Activated CD4-positive, alpha-beta T cell treated with anti-CD3 and anti-CD28 coated beads, Interleukin-2, amount 50 U/mL, for 16 hours (primary cell): ENCODE results near the gene PROM2.

Experiments used
- DNase-seq: peaks from one replicate; pipeline ENCODE4 v3.0.0-alpha.2; 2020

The PROM2 gene

GRCh38 chr2:95326433-95327140, 52.3 kb downstream of the PROM2 start:
- DNase-seq: no peak

DNA sequence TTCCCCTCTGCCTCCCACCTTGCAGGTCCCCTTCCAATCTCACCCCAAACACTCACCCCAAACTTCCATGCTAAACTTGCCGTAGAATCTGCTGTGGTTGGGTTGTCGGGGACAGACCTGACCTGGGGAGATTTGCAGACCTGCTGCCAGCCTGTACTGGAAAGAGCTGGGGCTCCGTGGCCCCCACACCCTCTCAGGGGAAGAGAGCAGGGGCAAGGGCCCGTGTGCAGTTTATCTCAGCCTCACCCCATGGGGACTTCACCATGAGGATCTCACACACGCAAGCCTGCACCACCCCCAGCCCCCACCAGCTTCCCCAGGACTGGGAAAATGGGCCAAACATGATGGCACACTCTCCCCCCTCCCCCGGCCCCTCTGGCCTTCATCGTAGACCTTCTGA, 53.6 kb downstream of the PROM2 start:
- no peak for DNase-seq

GRCh38 chr2:95328358-95329125, 54.3 kb downstream of the PROM2 start:
- no peak for DNase-seq

DNA sequence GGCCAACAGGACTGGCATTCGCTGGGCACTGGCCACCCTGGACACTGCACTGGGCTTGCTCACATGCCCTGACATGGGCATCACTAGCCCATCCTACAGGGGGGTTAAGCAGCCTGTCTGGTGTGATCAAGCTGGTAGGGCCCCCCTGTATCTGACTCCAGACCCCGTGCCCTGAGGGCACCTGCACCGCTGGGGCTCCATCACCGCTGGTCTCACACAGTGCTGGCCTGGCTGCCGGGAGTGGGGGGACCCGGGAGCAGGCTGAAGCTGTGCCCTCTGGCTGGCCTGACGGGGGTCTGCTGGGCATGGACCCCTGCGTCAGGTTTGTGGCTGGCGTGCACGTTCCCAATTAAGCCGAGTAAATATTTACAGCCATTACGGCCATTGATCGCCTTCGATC, 55.2 kb downstream of the PROM2 start:
- no peak for DNase-seq

DNA sequence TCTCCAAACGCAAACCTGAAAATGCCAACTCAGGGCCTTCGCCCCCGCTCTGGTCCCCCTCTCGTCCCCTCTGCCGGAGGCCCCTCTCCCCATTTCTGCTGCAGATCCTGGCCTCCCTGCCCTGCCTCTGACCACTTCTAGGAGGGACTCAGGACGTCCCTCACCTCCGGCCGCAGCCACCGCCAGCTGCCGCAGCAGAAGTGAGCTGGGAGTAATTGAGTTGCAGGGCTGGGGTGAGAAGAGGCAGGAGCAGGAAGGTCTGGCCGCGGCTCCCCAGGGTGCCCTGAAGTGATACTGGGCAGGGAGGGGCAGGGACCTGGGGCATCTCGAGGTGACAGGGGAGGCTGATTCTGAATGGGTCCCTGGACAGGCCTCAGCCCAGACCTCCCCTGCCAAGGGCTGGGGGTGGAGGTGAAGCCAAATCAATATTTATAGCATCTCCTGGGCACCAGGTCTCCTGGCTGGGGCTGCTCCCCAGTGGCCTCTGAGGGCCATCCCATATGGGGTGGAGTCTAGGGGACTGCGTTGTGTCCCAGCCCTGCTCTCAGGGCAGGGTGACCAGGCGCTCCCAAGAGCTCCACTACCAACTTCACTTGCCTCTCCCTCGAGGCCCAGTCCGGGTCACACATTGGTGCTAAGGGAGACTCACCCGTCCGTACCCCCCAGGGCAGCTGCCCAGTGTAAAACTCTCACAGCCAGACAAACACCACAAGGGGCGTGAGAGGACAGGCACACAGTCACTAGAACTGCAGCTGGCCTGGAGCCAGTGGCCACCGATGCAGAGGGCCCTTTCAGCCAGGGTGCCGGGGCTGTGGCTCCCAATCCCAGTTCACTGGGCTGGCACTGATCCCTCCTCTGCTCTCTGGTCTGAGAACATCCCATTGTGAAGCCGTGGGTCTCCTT, 55.9 kb downstream of the PROM2 start:
- DNase-seq: no peak

DNA sequence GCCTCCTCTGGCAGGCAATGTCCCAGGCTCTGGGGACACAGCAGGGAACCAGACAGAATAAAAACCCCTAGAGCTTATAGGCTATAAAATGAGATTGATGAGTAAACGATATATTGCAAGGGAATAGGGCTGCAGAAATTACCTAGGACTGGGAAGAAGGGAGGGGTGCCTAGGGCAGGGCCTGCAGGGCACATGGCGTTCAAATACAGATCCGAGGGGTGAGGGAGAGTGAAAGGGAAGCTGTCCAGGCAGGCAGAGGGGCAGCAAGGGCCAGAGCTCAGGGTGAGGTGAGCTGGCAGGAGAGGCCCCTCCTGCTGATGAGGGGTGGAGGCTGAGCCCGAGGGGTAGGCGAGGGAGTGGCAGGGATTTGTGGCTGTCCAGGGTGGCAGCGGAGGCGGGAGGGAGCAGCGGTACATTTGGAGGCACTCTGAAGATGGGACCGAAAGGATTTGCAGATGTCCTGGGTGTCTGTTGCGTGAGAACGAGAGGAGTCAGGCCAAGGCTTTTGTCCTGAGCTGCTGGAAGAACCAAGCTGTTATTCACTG, 56.6 kb downstream of the PROM2 start:
- no peak for DNase-seq

- DNase-seq: no peak
Measured at GRCh38 chr2:95331606-95332005, 57.4 kb downstream of the PROM2 start.

GRCh38 chr2:95332036-95332435, 57.8 kb downstream of the PROM2 start:
- no peak for DNase-seq

GRCh38 chr2:95333056-95333455, 58.8 kb downstream of the PROM2 start:
- no peak for DNase-seq

DNA sequence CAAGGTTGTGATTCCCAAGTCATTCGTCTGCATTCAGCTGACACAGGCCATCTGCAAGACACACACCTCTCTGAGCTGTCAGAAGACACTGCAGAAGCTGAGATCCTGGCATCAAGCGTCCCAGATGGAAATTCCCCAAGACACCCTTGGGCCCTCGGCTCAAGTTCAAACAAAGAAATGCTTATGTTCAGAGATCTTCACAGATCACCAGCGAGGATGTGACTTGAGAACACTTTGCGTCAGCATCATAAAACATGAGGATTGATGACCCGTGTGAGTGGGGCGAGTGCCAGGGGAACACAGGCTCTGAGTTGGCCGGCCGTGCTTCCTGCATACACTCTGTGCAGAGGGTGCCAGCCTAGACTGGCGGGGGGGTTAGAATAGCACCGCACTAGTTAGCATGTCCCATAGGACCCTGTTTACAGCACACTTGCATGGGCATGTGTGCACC, 59.7 kb downstream of the PROM2 start:
- DNase-seq: no peak

DNA sequence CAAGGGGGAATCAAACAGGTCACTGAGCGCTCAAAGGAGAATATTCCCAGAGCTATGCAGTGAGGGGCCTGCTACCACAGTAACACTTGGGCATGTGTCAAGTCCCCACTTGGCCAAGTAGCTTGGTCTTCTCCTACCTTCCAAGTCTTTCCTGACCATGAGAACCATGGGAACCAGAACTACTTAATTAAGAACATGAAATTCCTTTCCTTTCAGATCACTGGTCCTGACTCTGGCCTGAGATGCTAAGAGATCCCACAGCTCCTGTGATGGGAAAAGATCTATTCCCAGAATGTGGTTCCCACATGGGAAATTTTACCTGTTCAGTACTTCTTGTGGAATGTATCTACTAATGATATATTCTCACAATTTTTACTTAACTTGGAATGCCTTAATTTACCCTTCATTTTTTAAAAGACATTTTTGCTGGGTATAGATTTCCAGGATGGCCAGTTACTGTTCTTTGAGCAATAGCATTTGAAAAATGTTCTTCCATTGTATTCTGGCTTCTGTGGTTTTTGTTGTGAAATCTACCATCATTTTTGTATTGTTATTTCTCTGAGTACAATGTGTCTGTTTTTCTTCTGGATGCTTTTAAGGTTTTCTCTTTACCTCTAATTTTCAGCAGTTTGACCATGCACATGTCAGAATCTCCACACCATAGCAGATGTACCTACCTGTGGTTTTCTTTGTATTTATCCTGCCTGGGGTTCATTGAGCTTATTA, 60.8 kb downstream of the PROM2 start:
- no peak for DNase-seq

DNA sequence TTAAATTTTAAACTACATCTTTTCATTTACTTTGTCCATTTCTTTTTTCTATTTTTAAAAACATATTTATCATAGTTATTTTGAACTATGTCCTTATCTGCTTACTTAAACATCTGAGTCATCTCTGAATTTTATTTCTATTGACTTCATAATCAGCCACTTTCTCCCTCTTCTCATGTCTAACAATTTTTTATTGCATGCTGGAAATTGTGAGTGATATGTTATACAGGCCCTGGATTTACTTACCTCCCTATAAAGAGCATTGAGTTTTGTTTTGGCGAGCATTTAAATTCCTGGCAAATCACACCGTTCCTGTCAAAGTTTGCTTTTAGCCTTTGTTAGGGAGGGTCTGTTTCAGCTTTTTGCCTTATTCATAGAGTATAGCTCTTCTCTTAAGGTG, 62.2 kb downstream of the PROM2 start:
- no peak for DNase-seq

- no peak for DNase-seq
Measured at GRCh38 chr2:95337829-95338228, 63.6 kb downstream of the PROM2 start.
